Osteoblast (primary cell): ENCODE data around the gene PKIB. TPM values are rescaled to one million over a fixed set of nuclear protein-coding genes. Genes with fewer than 3 reads are reported as not detected.
"Not testable (repeated sequence)": the region's sequence is repeated elsewhere in the genome, so short reads cannot be mapped to it uniquely, and the experiment has no call there.

ENCODE experiments used
- DNase-seq: peaks from one replicate; pipeline ENCODE4 v3.0.0; 2011; ENCODE audit warnings: low spot score, mixed read lengths; ENCODE audit not compliant: insufficient read length; ENCODE audit errors: missing footprints
- H2AFZ ChIP-seq: 2 replicates; pipeline ENCODE4 v1.6.0; 2011; ENCODE audit warnings: mild to moderate bottlenecking, low read length
- H3K27ac ChIP-seq: 2 replicates; pipeline ENCODE4 v1.5.1; 2011; ENCODE audit warnings: mild to moderate bottlenecking, low read depth, low read length, moderate library complexity
- H3K27me3 ChIP-seq: 2 replicates; pipeline ENCODE4 v1.6.0; 2012; ENCODE audit warnings: mild to moderate bottlenecking, control low read depth, inconsistent platforms, low read length, moderate library complexity; ENCODE audit not compliant: insufficient read depth
- H3K36me3 ChIP-seq: 2 replicates; pipeline ENCODE4 v1.5.1; 2011; ENCODE audit warnings: mild to moderate bottlenecking, low read length, control low read depth, moderate library complexity; ENCODE audit not compliant: insufficient read depth
- H3K4me1 ChIP-seq: 2 replicates; pipeline ENCODE4 v1.5.1; 2011; ENCODE audit warnings: mild to moderate bottlenecking, low read length, control low read depth, moderate library complexity; ENCODE audit not compliant: insufficient read depth
- H3K4me2 ChIP-seq: 2 replicates; pipeline ENCODE4 v1.6.0; 2011; ENCODE audit warnings: mild to moderate bottlenecking, low read length; ENCODE audit not compliant: insufficient read depth
- H3K4me3 ChIP-seq: fragments of 200-600 bp; sonication (generic); 3 replicates; pipeline ENCODE4 v1.5.1; 2012; ENCODE audit warnings: mild to moderate bottlenecking, low read length, inconsistent platforms; ENCODE audit not compliant: insufficient read depth
- H3K79me2 ChIP-seq: 2 replicates; pipeline ENCODE4 v1.6.0; 2012; ENCODE audit warnings: mild to moderate bottlenecking, low read length, control low read depth, inconsistent platforms; ENCODE audit not compliant: insufficient read depth
- H3K9me3 ChIP-seq: 2 replicates; pipeline ENCODE4 v1.5.1; 2011; ENCODE audit warnings: low read depth, low read length, control low read depth
- H4K20me1 ChIP-seq: 2 replicates; pipeline ENCODE4 v1.6.0; 2012; ENCODE audit warnings: mild to moderate bottlenecking, low read length, control low read depth; ENCODE audit not compliant: insufficient read depth
- total RNA-seq: library from RNA; depleted of rRNA; stranded (reverse); fragments of >200 nt; gene quantifications from 2 replicates; pipeline ENCODE4 v1.2.3, GENCODE V29; 2012
- TF ChIP-seq, protein P1 (sequence below): IDR thresholded peaks from 2 replicates; pipeline ENCODE4 v1.5.1; 2011; ENCODE audit warnings: mild to moderate bottlenecking, low read depth, low read length, moderate library complexity; ENCODE audit errors: extremely low read depth

The PKIB gene
- total RNA-seq, 1 donor: 0.72 TPM

GRCh38 chr6:122747573-122747972, 137.4 kb downstream of the PKIB start:
- TF ChIP-seq, protein P1, sequence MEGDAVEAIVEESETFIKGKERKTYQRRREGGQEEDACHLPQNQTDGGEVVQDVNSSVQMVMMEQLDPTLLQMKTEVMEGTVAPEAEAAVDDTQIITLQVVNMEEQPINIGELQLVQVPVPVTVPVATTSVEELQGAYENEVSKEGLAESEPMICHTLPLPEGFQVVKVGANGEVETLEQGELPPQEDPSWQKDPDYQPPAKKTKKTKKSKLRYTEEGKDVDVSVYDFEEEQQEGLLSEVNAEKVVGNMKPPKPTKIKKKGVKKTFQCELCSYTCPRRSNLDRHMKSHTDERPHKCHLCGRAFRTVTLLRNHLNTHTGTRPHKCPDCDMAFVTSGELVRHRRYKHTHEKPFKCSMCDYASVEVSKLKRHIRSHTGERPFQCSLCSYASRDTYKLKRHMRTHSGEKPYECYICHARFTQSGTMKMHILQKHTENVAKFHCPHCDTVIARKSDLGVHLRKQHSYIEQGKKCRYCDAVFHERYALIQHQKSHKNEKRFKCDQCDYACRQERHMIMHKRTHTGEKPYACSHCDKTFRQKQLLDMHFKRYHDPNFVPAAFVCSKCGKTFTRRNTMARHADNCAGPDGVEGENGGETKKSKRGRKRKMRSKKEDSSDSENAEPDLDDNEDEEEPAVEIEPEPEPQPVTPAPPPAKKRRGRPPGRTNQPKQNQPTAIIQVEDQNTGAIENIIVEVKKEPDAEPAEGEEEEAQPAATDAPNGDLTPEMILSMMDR: no peak
- no peak overlapping the region for H3K4me2 ChIP-seq
- no peak overlapping the region for H2AFZ ChIP-seq
- H3K36me3 ChIP-seq: no peaks in the 10 kb centered on the region
- H3K4me1 ChIP-seq: no peaks in the 10 kb centered on the region
- H3K79me2 ChIP-seq: no peaks in the 10 kb centered on the region
- H4K20me1 ChIP-seq: no peaks in the 10 kb centered on the region
- H3K4me3 ChIP-seq: no peak overlapping the region
- DNase-seq: no peak
- no peaks in the 10 kb centered on the region for H3K9me3 ChIP-seq
- H3K27ac ChIP-seq: no peak overlapping the region
- no peaks in the 10 kb centered on the region for H3K27me3 ChIP-seq

- H3K79me2 ChIP-seq, DNase-seq, H3K4me3 ChIP-seq, H3K27ac ChIP-seq, H3K9me3 ChIP-seq, H3K4me2 ChIP-seq, H3K36me3 ChIP-seq, H3K4me1 ChIP-seq, H3K27me3 ChIP-seq, H4K20me1 ChIP-seq, H2AFZ ChIP-seq: not testable (repeated sequence)
These were observed 138.7 kb downstream of the PKIB start for GRCh38 chr6:122748945-122749344.

- Histone ChIP-seq H3K27me3 (no peaks in the 10 kb centered on the region), H4K20me1 (no peaks in the 10 kb centered on the region), H3K9me3 (no peaks in the 10 kb centered on the region), H3K4me2 (no peak overlapping the region), H3K4me1 (no peaks in the 10 kb centered on the region), H3K4me3 (no peak overlapping the region), H3K27ac (no peak overlapping the region), H2AFZ (no peak overlapping the region), H3K79me2 (no peaks in the 10 kb centered on the region), H3K36me3 (no peaks in the 10 kb centered on the region)
- no peak for DNase-seq
- TF ChIP-seq, protein P1: no peak
These were observed 139.3 kb downstream of the PKIB start for GRCh38 chr6:122749451-122750050.

GRCh38 chr6:122751326-122751725, 141.1 kb downstream of the PKIB start:
- Histone ChIP-seq H4K20me1 (no peaks in the 10 kb centered on the region), H3K4me1 (no peaks in the 10 kb centered on the region), H3K27ac (no peak overlapping the region), H3K36me3 (no peaks in the 10 kb centered on the region), H3K79me2 (no peaks in the 10 kb centered on the region), H3K4me3 (no peak overlapping the region), H3K27me3 (no peaks in the 10 kb centered on the region), H3K9me3 (no peaks in the 10 kb centered on the region), H3K4me2 (no peak overlapping the region), H2AFZ (peak overlapping the region; percentile 4)
- no peak for DNase-seq
- TF ChIP-seq, protein P1: no peak
